Measurements from ENCODE around the gene C4BPB. TPM values are rescaled to one million over a fixed set of nuclear protein-coding genes. Genes with fewer than 3 reads are reported as not detected.
A peak's percentile ranks its signal among the peaks of the same experiment; 100 is the strongest.

Gene C4BPB
- total RNA-seq, 1 experiment from 2014 or later: not detected

- no CpG with 5 or more reads among the region's 15 CpGs for WGBS (ENCODE audit: extremely low coverage, insufficient read length, low lambda C conversion rate)
- Histone ChIP-seq H3K9me3 (ENCODE audit: control insufficient read depth, low read depth, low read length) (no peaks in the 10 kb centered on the region), H4K5ac (ENCODE audit: insufficient read length, low read depth, low read length) (peak within 1 kb of the TSS; percentile 33), H3K27me3 (ENCODE audit: insufficient read depth, low read length) (no peaks in the 10 kb centered on the region), H3K56ac (ENCODE audit: insufficient read length, low read depth, low read length) (no peak within 1 kb of the TSS), H3K9ac (ENCODE audit: extremely low read depth, insufficient read length, low read length) (peak within 1 kb of the TSS; percentile 98), H4K8ac (replicated peaks; ENCODE audit: insufficient read length, low read depth, low read length) (no peak within 1 kb of the TSS), H3K18ac (ENCODE audit: insufficient read length, low read depth, low read length) (peak within 1 kb of the TSS; percentile 96), H3K14ac (ENCODE audit: insufficient read depth, low read length) (peak within 1 kb of the TSS; percentile 94), H3T11ph (ENCODE audit: low read length) (no peak within 1 kb of the TSS), H3K27ac (ENCODE audit: insufficient read length, low read depth, low read length) (peak within 1 kb of the TSS; percentile 77), H4K20me1 (ENCODE audit: control insufficient read depth, insufficient read depth, insufficient read length) (no peaks in the 10 kb centered on the region), H3K23me2 (ENCODE audit: insufficient read length, low read depth, low read length, poor library complexity, severe bottlenecking) (peaks cover 11% of the 10 kb centered on the region), H3K4ac (ENCODE audit: low read depth, low read length) (no peak within 1 kb of the TSS), H2BK12ac (ENCODE audit: insufficient read length, low read depth, low read length) (no peak within 1 kb of the TSS), H2AK5ac (ENCODE audit: insufficient read length, low read length) (no peak within 1 kb of the TSS), H3K23ac (ENCODE audit: insufficient read length, low read depth, low read length) (no peak within 1 kb of the TSS), H2BK5ac (ENCODE audit: insufficient read length, low read length) (peak within 1 kb of the TSS; percentile 9), H3K79me1 (ENCODE audit: insufficient read depth, low read depth, low read length, poor library complexity, severe bottlenecking) (no peaks in the 10 kb centered on the region), H3K4me2 (ENCODE audit: insufficient read depth, insufficient read length, low read length) (peak within 1 kb of the TSS; percentile 63), H2AFZ (ENCODE audit: low read length) (peak within 1 kb of the TSS; percentile 100), H2BK120ac (ENCODE audit: low read depth, low read length, poor library complexity, severe bottlenecking) (no peak within 1 kb of the TSS), H4K91ac (ENCODE audit: insufficient read length, low read depth, low read length) (no peak within 1 kb of the TSS), H2BK20ac (ENCODE audit: low read depth, low read length, poor library complexity, severe bottlenecking) (no peak within 1 kb of the TSS), H3K4me1 (ENCODE audit: insufficient read depth, low read length) (peaks cover 3% of the 10 kb centered on the region; the same call in 1 of the 2 replicates), H2BK15ac (ENCODE audit: low read depth, low read length) (no peak within 1 kb of the TSS), H3K79me2 (ENCODE audit: insufficient read depth, low read length) (peaks cover 10% of the 10 kb centered on the region; the same call in 1 of the 2 replicates)
- peak within 1 kb of the TSS; percentile 99 to 100 for H3K4me3 Mint-ChIP-seq
- no peak for DNase-seq
- H3K9me3 Mint-ChIP-seq: no peaks in the 10 kb centered on the region; a peak in 1 of 5 replicates
- TF ChIP-seq CTCF (conservative IDR thresholded peaks at IDR 0.05): no peak
- peaks cover 1% of the 10 kb centered on the region for H3K27me3 Mint-ChIP-seq (ENCODE audit: low read depth)
- H3K27ac Mint-ChIP-seq: peak within 1 kb of the TSS; percentile 99
- peaks cover 13 to 28% (median 20%) of the 10 kb centered on the region in 3 experiments; a peak in 6 of 7 replicates for H3K36me3 Mint-ChIP-seq (ENCODE audit: insufficient read depth in 1 of 3, low read depth in 3 of 3)
- peaks cover 36 to 40% of the 10 kb centered on the region in 2 experiments for H3K4me1 Mint-ChIP-seq
Observed at GRCh38 chr1:207051191-207051943, 37.3 kb upstream of the C4BPB start, which contains the start of gene YOD1. YOD1 (minus strand) TSS chr1:207051208; CDS start chr1:207051030, 178 bp downstream.
